Mucosa of rectum (tissue), 2 donors: ENCODE data around the gene SDC4.

Experiments
- H3K27ac ChIP-seq, 2 donors: one replicate each; pipeline ENCODE4 v1.7.0; 2013; ENCODE audit warnings: inconsistent platforms in 2 of 2, low read depth in 2 of 2, low read length in 2 of 2
- H3K27me3 ChIP-seq, 2 donors: one replicate each; pipeline ENCODE4 v1.7.0; 2013; ENCODE audit warnings: low read length in 2 of 2; ENCODE audit not compliant: control insufficient read depth in 2 of 2, insufficient read depth in 2 of 2
- H3K36me3 ChIP-seq, 2 donors: one replicate each; pipeline ENCODE4 v1.7.0; 2013; ENCODE audit warnings: low read length in 2 of 2; ENCODE audit not compliant: control insufficient read depth in 2 of 2, insufficient read depth in 2 of 2
- H3K4me1 ChIP-seq, 2 donors: one replicate each; pipeline ENCODE4 v1.7.0; 2013; ENCODE audit warnings: low read length in 2 of 2, mild to moderate bottlenecking in 1 of 2; ENCODE audit not compliant: control insufficient read depth in 2 of 2, insufficient read depth in 2 of 2
- H3K4me3 ChIP-seq, 2 donors: one replicate each; pipeline ENCODE4 v1.7.0; 2013; ENCODE audit warnings: low read length in 2 of 2
- H3K9ac ChIP-seq, 2 donors: one replicate each; pipeline ENCODE4 v1.7.0; 2013; ENCODE audit warnings: low read length in 2 of 2, low read depth in 1 of 2, mild to moderate bottlenecking in 1 of 2
- H3K9me3 ChIP-seq, 2 donors: one replicate each; pipeline ENCODE4 v1.7.0; 2013; ENCODE audit warnings: low read length in 2 of 2; ENCODE audit not compliant: control insufficient read depth in 2 of 2
- donor health status: healthy.
- donor health status: Normal muscosa, but diverticular disease.

Gene SDC4

GRCh38 chr20:45374101-45374467 lies 25.9 kb upstream of the SDC4 start:
- H3K36me3 ChIP-seq = no peaks in the 10 kb centered on the region
- H3K9me3 ChIP-seq = no peaks in the 10 kb centered on the region
- H3K27me3 ChIP-seq = no peaks in the 10 kb centered on the region
- H3K4me1 ChIP-seq = peaks cover 4 to 12% of the 10 kb centered on the region in 2 donors
- peak overlapping the region; percentile 66 to 89 for H3K4me3 ChIP-seq
- peak overlapping the region in 1 of 2 donors; percentile 65 for H3K9ac ChIP-seq
- peak overlapping the region; percentile 74 to 76 for H3K27ac ChIP-seq

- Histone ChIP-seq H3K27ac (peak overlapping the region; percentile 74 to 76), H3K9ac (peak overlapping the region; percentile 65), H3K4me3 (peak overlapping the region; percentile 66 to 89), H3K36me3 (peaks cover 0 to 2% of the 10 kb centered on the region in 2 donors), H3K4me1 (peaks cover 4 to 14% of the 10 kb centered on the region in 2 donors), H3K9me3 (no peaks in the 10 kb centered on the region), H3K27me3 (no peaks in the 10 kb centered on the region)
Measured at GRCh38 chr20:45373353-45374100, 25.3 kb upstream of the SDC4 start.

GRCh38 chr20:45372646-45373352 lies 24.6 kb upstream of the SDC4 start:
- H3K27ac ChIP-seq = peak overlapping the region; percentile 74 to 76
- H3K27me3 ChIP-seq = no peaks in the 10 kb centered on the region
- peaks cover 4 to 16% of the 10 kb centered on the region in 2 donors for H3K4me1 ChIP-seq
- H3K4me3 ChIP-seq = peak overlapping the region; percentile 66 to 89
- peak overlapping the region in 1 of 2 donors; percentile 65 for H3K9ac ChIP-seq
- H3K9me3 ChIP-seq = no peaks in the 10 kb centered on the region
- peaks cover 4 to 8% of the 10 kb centered on the region in 2 donors for H3K36me3 ChIP-seq

GRCh38 chr20:45372241-45372640 lies 24.0 kb upstream of the SDC4 start:
- H3K27me3 ChIP-seq = no peaks in the 10 kb centered on the region
- H3K4me3 ChIP-seq = no peak overlapping the region
- H3K9me3 ChIP-seq = no peaks in the 10 kb centered on the region
- H3K36me3 ChIP-seq = peaks cover 9 to 11% of the 10 kb centered on the region in 2 donors
- H3K4me1 ChIP-seq = peaks cover 4 to 22% of the 10 kb centered on the region in 2 donors
- H3K27ac ChIP-seq = peak overlapping the region in 1 of 2 donors; percentile 16
- H3K9ac ChIP-seq = no peak overlapping the region

GRCh38 chr20:45370571-45371160 lies 22.4 kb upstream of the SDC4 start:
- peaks cover 4 to 25% of the 10 kb centered on the region in 2 donors for H3K4me1 ChIP-seq
- no peak overlapping the region for H3K27ac ChIP-seq

GRCh38 chr20:45368221-45368980 lies 20.2 kb upstream of the SDC4 start:
- Histone ChIP-seq H3K9me3 (no peaks in the 10 kb centered on the region), H3K27ac (peak overlapping the region; percentile 43 to 64), H3K9ac (peak overlapping the region in 1 of 2 donors; percentile 43), H3K4me3 (peak overlapping the region; percentile 12 to 41), H3K4me1 (peaks cover 19 to 30% of the 10 kb centered on the region in 2 donors), H3K36me3 (peaks cover 25 to 30% of the 10 kb centered on the region in 2 donors), H3K27me3 (no peaks in the 10 kb centered on the region)

More at GRCh38 chr20:45370571-45371160, 22.4 kb upstream of the SDC4 start:
- H3K27me3 ChIP-seq = no peaks in the 10 kb centered on the region
- H3K9ac ChIP-seq = no peak overlapping the region
- no peak overlapping the region for H3K4me3 ChIP-seq
- peaks cover 22 to 25% of the 10 kb centered on the region in 2 donors for H3K36me3 ChIP-seq
- no peaks in the 10 kb centered on the region for H3K9me3 ChIP-seq

- Histone ChIP-seq H3K27me3 (no peaks in the 10 kb centered on the region), H3K4me1 (peaks cover 23 to 28% of the 10 kb centered on the region in 2 donors), H3K4me3 (no peak overlapping the region), H3K36me3 (peaks cover 25 to 30% of the 10 kb centered on the region in 2 donors), H3K27ac (no peak overlapping the region), H3K9ac (no peak overlapping the region), H3K9me3 (no peaks in the 10 kb centered on the region)
Measured at GRCh38 chr20:45367126-45367525, 18.9 kb upstream of the SDC4 start.

GRCh38 chr20:45366631-45367030 lies 18.4 kb upstream of the SDC4 start:
- H3K27ac ChIP-seq = no peak overlapping the region
- peaks cover 25 to 30% of the 10 kb centered on the region in 2 donors for H3K36me3 ChIP-seq
- no peak overlapping the region for H3K4me3 ChIP-seq
- no peaks in the 10 kb centered on the region for H3K9me3 ChIP-seq
- no peaks in the 10 kb centered on the region for H3K27me3 ChIP-seq
- H3K9ac ChIP-seq = no peak overlapping the region
- peaks cover 23 to 26% of the 10 kb centered on the region in 2 donors for H3K4me1 ChIP-seq

GRCh38 chr20:45366192-45366591 lies 18.0 kb upstream of the SDC4 start:
- Histone ChIP-seq H3K4me1 (peaks cover 23 to 26% of the 10 kb centered on the region in 2 donors), H3K9me3 (no peaks in the 10 kb centered on the region), H3K4me3 (no peak overlapping the region), H3K36me3 (peaks cover 25 to 30% of the 10 kb centered on the region in 2 donors), H3K27ac (no peak overlapping the region), H3K9ac (no peak overlapping the region), H3K27me3 (no peaks in the 10 kb centered on the region)
